GM19438 (cell line): ENCODE results near the gene SPATA2L.

Source experiments
- ATAC-seq: cut with Tn5 transposase; IDR thresholded peaks from one replicate; pipeline ENCODE4 v1.9.1; 2021; ENCODE audit warnings: low read depth; ENCODE audit not compliant: unreplicated experiment

Gene SPATA2L

GRCh38 chr16:89658221-89658879, 43.2 kb downstream of the SPATA2L start:
- ATAC-seq, result no peak

- ATAC-seq, result peak; percentile 88
Measured at GRCh38 chr16:89657442-89658220, 43.9 kb downstream of the SPATA2L start, which contains the start of the genes CHMP1A and SPATA33. Gene CHMP1A (minus strand): TSS chr16:89657708. CDS start chr16:89657588, 120 bp downstream. Gene SPATA33 (plus strand): TSS chr16:89657836. CDS start chr16:89657912, 76 bp downstream.

- ATAC-seq, result no peak
Measured at GRCh38 chr16:89656435-89657121, 44.9 kb downstream of the SPATA2L start.

GRCh38 chr16:89655062-89655643, 46.4 kb downstream of the SPATA2L start:
- ATAC-seq, result no peak

- no peak for ATAC-seq
Measured at GRCh38 chr16:89653656-89654295, 47.7 kb downstream of the SPATA2L start.

- ATAC-seq, result no peak
Measured at GRCh38 chr16:89651584-89651983, 49.9 kb downstream of the SPATA2L start.

GRCh38 chr16:89646906-89647305, 54.6 kb downstream of the SPATA2L start:
- no peak for ATAC-seq
